CD4-positive, alpha-beta T cell treated with Interleukin-6 for 4 hours (primary cell): ENCODE results near the gene SHBG.
"Not testable (repeated sequence)": the region's sequence is repeated elsewhere in the genome, so short reads cannot be mapped to it uniquely, and the experiment has no call there.

Source experiments
- DNase-seq: peaks from one replicate; pipeline ENCODE4 v3.0.0-alpha.2; 2020; ENCODE audit warnings: mixed read lengths

SHBG gene, protein sequence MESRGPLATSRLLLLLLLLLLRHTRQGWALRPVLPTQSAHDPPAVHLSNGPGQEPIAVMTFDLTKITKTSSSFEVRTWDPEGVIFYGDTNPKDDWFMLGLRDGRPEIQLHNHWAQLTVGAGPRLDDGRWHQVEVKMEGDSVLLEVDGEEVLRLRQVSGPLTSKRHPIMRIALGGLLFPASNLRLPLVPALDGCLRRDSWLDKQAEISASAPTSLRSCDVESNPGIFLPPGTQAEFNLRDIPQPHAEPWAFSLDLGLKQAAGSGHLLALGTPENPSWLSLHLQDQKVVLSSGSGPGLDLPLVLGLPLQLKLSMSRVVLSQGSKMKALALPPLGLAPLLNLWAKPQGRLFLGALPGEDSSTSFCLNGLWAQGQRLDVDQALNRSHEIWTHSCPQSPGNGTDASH

DNA sequence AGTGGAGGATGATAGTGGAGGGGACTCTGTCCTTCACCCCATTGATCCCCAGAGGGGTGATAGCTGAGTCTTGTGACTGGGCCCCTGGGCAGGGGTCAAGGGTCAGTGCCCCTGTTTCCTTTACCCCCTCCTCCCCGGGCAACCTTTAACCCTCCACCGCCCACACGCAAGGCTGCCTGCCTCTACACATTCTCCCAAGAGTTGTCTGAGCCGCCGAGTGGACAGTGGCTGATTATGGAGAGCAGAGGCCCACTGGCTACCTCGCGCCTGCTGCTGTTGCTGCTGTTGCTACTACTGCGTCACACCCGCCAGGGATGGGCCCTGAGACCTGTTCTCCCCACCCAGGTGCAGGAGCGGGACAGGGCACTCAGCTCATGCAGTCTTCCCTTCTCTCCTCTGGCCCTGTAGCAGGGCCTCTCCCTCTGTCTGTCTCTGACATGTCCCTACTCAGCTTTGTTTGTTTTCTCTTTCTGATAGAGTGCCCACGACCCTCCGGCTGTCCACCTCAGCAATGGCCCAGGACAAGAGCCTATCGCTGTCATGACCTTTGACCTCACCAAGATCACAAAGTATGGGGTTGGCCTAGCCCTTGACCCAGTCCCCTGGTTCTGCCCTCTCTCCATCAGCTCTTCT is at the start of gene SHBG:
SHBG (plus strand) TSS at position 197 of the 633 bp plus-strand sequence; CDS start at position 235, 38 bp downstream.
- no peak for DNase-seq

DNA sequence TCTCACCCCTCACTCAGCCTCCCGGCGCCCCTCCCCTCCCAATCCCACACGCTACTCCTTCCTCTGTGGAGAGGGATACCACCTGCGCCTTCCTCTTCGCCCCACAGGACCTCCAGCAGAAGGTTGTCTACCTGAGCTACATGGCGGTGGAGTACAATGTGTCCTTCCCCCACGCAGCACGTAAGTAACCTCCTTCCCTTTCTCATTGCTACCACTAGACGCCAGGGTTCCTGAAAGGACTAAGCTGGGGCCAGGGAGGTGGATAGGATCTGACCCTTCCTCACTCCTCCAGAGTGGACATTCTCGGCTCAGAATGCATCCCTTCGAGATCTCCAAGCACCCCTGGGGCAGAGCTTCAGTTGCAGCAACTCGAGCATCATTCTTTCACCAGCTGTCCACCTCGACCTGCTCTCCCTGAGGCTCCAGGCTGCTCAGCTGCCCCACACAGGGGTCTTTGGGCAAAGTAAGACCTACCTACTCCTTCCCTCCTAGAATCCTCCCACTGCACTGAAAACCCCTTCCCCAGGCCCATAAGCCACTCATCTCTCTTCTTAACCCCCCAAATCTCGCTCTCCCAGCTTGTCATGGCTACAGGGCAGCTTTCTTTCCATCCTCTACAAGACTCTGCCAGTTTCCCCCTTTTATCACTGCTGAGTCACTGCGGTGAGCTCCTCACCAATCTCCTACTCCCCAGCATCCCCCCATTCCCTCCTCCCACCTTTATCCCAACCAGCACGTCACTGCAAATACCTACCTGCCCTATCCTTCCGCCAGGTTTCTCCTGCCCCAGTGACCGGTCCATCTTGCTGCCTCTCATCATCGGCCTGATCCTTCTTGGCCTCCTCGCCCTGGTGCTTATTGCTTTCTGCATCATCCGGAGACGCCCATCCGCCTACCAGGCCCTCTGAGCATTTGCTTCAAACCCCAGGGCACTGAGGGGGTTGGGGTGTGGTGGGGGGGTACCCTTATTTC is 49.0 kb upstream of the SHBG start:
- no peak for DNase-seq

DNA sequence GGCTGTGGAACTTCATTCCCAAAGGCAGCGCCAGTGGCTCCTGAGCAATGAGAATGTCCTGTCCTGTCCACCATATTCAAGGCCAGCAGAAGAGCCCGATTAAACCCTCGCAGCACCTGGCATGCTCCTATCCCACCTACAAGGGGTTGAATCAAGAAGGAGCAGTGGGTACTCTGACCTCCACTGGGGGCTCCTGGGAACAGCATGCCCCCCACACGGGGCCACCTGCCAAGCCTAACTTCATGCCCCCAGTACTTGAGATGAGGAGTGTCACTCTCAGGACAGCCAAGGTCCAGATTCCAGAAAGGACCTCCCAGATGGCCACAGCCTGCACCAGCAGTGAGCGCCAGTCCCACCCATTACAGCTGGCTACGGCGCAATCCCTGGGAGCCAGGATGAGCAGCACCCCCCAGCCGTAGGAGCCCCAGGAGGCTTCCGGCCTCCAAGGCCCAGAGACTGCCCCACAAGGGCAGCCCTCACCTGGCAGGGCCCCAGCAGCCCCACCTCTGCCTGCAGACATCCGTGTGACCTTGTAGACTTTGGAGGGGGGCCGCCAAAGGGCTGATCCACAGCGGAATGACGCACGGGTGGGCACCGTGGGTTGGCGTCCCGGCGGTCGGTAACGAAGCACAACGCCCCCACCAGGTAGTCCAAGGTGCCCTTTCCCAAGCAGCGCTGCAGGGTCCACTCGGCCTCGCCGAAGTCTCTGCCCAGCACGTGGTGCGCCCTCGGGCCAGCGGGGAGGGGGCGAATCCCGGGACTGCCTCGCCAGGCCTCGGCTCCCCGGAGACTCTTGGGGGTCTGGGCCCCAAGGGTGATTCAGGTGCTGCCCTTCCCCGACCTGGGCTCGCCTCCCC is 47.3 kb upstream of the SHBG start:
- DNase-seq, result no peak

DNA sequence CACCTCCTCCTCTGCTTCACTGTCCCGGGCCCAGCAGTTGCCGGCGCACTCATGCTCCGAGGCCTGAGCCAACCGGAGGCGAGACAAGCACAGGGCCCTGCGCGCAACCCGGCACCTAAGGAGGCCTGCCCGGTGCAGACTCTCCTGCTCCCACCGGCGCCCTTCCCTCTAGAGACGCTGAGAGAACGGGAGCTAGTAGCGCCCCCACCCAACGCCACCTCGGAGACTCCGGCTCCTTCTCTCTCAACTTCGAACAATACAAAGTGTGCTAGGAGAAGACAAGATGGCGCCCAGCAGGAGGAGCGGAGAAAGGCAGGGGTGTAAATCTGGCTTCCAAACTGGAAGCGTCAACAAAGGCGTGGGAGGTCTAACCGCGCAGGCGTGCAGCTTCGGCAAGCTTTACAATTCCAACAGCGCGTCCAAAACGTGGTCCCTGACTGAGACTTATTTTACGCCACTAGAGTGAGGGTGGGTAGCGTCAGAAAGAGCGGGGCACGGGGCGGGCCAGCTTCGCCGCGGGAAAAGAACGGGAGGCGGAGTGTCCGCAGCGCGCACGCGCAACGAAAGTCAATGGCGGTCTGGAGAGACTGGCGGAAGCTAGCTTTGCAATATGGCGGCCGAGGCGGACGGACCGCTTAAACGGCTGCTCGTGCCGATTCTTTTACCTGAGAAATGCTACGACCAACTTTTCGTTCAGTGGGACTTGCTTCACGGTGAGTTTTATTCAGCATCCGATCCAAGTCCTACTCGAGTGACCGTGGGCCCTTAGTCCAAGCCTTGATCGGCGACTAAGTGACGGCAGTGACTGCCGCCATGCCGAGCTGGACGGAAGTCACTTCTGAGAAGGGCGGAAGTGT is 46.5 kb upstream of the SHBG start, which contains the start of gene MPDU1:
MPDU1 (plus strand) TSS at position 600 of the 857 bp plus-strand sequence; CDS start at position 611, 11 bp downstream.
- DNase-seq, result peak; percentile 96

DNA sequence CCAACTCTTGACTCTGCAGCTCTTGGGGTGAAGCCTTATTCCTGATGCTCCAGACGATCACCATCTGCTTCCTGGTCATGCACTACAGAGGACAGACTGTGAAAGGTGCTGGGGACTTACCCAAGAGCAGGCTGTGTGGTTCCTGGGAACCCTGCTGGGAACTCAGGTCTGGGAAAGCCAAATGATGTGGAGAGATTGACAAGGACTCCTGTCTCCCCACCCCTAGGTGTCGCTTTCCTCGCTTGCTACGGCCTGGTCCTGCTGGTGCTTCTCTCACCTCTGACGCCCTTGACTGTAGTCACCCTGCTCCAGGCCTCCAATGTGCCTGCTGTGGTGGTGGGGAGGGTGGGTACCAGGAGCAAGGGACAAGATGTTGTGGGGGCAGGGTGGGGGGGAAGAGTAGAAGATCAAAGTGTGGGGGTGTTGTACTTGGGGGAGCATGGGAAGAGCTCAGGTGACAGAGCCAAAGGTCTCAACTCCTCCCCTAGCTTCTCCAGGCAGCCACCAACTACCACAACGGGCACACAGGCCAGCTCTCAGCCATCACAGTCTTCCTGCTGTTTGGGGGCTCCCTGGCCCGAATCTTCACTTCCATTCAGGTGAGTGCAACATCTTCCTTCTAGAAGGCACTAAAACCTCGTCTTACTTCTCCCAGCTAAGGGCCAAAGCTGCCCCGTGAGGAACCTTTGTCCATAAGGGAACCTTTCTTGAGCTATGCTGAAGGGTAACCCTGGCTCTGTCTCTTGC is 43.1 kb upstream of the SHBG start:
- no peak for DNase-seq

DNA sequence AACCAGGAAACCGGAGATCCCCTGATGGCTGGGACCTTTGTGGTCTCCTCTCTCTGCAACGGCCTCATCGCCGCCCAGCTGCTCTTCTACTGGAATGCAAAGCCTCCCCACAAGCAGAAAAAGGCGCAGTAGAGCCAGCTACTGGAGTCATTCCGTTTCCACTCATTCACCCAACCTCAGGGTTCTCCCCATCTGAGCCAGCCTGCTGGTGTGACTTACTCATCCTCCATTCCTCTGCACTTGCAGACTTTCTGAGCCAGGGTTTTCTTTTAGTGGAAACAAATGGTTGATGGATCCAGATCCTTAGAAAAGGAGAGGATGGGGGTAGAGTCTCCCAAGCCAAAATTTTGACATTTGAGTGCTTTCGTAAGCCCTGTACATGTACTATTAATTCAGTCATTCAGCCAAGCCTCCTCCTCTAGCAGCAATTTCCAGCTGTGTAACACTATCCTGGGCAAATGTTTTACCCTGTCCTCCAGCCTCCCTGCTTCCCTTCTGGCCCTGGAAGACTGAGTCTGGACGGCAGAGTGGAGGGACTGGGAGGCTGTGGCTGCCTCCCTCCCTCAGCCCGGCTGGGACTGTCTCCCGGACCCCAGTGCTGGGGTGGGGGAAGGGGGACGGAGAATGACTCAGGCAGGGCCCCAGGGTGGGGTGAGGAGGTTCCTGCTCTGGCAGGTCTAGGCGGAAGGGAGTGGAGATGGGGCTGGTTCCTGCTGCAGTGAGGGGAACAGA is 42.3 kb upstream of the SHBG start:
- DNase-seq, result no peak

DNA sequence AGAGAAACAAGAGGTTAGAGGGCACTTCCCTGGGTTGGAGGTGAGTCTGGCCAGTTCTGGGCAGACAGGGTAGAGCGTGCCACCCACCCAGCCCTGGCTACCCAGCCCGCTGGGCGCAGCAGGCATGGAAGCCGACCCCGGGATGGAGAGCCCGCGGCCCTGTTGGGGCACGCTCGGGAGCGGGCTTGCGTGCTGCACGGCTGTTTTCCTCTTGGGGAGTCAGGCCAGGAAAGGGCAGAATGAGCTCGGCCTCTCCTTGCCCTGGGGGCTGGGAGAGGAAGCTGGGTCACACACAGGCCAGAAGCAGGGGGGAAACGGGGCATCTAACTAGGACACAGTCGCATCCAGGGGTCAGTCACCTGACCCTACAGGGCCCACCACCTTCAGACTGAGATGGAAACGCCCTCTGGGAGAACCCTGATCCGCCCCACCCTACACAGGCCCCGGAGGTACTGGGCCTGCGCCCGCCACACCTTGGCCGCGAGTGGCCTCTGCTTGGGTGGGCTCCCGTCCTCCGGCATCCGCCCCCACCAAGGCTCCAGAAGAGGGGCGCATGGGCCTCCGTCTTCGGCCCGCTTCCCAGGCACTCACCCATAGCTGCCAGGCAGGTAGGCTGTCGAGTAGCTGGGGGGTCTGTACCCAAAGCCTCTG is 41.3 kb upstream of the SHBG start:
- no peak for DNase-seq

DNA sequence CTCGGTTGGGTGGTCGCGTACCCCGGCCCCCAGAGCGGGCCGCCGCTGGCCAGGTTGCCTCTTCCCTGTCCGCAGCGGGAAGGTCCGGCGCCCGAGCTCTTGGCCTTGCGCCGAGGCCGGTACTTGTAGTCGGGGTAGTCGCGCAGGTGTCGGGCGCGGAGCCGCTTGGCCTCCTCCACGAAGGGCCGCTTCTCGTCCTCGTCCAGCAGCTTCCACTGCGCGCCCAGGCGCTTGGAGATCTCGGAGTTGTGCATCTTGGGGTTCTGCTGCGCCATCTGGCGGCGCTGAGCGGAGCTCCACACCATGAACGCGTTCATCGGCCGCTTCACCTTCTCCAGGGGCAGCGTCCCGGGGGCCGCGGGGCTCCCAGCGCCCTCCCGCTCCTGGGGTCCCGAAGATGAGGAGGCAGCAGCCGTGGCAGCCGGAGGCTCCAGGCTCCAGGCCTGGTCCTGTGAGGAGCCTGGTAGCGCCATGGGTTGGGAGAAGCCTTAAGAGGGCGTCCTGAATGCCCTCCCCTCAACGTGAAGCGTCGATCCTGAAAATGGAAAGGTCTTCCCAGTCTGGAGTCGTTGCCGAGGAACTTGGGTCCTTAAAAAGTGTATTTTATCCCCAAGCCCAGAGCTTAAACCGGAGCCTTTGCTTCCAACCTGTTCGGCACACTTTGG is 40.6 kb upstream of the SHBG start:
- DNase-seq, result peak; percentile 79

DNA sequence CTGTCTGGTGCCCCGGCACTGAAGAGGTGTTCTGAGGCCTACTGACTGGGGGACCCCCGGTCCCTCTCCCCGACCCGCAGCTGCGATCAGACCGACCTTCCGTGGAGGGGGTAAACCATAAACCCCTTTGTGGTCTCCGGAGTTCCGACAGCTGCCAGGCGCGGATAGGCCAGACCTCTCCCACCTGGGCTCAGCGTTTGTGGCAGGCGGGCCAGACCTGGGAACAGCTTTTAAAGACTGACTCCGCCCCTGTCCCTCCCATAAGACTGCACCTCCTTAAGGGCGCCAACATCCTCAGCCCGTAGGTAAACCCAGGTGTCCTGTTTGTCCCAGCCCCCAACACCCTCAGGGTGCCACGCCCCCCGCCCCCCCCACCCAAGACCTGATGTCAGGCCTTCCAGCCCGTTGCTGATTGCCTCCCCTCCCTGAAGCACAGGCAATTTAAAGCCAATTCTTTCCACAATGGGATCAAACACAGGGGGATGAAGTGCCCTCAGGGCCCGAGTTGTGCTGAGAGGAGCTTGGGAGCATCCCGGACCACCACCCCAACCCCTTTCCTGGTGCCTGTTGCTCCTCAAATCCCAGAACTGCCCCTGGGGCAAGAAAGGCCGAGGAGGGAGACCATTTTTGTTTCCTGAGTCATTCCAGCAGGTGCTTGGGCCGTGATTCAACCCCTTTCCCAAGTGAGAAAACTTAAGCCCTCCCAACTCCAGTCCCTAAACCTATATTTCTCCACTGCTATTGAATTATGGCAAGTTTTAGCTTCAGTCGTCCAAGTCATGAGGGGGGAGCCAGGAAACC is 39.8 kb upstream of the SHBG start, which contains the start of gene SOX15:
SOX15 (minus strand) TSS at position 204 of the 801 bp plus-strand sequence. CDS start 418 bp downstream, outside the sequence.
- DNase-seq, result no peak

DNA sequence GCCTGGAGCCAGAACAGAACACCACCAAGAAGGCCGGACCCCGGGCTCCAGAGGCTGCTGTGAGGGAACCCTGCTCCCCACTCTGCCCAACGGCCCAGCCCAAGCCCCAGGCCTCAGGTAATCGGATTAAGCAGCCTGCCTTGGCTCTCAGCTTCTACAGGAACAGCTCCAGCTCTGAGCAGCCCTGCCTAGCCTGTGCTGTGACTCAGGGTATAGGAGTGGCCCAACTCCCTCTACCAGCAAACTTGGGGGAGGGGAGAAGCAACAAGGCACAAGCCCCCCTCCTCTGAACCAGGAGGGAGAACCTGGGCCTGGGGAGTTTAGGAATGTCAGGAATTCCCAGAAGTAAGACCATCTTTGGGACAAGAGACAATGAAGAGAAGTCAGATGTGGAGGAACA is 39.2 kb upstream of the SHBG start:
- DNase-seq, result no peak

DNA sequence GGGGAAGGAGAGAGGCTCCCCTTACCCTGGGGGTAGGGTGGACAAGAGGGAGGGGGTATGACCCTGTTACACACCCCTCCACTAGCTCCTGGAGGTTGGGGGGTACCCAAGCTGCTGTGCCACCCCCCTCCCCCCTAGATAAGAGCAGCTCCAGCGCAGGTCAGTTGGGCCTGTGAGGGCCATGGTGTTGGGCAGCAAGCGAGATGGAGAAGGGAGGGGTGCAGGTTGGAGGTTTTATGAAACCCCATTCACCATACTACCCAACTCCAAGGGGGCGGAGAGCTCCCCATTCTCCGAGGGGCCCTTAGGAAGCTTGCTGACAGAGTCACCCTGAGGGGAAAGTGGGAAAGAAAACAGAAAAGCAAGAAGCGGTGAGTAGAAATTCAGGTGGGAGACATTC is 38.3 kb upstream of the SHBG start:
- DNase-seq, result no peak

DNA sequence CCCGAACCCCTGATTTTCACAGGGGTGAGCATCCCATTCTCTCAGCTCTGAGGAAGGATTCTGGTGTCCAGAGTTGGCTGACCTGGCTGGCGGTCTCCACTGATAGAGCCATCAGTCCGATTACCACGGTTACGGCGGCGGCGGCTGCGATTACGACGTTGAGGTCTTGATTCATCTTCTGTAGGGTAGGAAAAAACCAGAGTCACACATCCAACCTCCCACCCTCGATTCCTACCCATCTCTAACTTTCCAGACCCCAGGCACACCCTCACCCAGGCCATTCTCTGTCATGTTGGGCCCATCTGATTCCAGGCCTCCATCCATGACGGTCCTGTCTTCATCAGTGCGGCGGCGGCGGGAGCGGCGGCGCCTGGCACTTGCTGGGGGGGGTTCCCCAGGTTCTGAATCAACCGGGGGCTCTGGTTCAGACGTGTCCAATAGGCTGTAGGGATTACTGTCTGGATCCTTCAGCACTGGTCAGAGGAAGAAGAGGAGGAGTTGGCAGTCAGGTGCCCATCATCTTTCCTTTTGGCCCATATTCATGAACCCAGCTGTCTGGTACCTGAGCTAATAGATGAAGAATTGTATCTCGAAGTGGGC is 37.4 kb upstream of the SHBG start:
- DNase-seq, result no peak

DNA sequence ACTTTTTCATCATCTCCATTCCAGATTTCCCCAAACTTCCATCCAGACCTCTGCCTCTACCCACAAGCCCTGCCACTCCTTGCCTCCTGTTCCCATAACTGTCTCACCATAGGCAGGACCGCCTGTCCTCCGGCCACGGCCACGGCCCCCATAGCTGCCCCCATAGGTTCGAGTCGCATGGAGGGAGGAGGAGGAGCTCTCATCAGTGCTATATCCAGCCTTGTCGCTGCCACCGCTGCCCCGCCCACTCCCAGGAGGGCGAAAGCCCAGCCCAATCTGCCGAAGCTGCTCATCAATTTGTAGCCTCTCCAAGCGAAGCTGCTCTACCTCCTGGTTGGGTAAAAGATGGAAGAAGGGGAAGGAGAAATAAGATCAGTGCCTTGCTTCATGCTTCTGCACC is 36.6 kb upstream of the SHBG start:
- DNase-seq, result no peak

DNA sequence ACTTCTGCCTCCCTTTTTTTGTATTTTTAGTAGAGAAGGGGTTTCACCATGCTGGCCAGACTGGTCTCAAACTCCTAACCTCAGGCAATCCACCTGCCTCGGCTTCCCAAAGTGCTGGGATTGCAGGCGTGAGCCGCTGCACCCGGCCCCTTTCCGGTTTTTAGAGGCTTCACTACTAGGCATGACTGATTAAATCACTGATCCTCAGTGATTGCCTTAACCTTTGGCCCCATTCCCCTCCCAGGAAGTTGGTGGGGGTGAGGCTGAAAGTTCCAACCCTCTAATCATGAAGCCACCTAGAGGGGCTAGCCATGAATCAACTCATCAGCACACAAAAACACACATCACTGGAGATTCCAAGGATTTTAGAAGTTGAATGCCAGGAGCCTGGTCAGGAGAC is 32.4 kb upstream of the SHBG start:
- DNase-seq, result not testable (repeated sequence)

DNA sequence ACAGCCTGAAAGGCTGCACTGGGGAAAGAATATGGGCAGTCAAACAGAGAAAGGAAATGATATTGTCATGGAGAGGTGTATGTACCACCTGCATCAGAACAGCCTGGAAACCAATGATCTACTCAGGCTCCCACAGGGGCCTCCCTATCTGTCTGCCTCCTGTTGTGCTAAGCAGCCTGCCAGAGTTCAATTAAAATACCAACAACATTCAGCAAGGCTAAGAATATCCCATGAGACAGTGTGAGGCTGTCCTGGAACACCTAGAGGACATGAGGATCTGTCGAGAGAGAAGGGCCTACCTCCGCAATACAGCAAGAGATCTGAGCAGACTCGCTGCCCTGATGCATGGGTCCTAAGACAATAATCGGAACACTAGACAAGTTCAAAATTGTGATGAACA is 23.7 kb upstream of the SHBG start:
- DNase-seq, result no peak

DNA sequence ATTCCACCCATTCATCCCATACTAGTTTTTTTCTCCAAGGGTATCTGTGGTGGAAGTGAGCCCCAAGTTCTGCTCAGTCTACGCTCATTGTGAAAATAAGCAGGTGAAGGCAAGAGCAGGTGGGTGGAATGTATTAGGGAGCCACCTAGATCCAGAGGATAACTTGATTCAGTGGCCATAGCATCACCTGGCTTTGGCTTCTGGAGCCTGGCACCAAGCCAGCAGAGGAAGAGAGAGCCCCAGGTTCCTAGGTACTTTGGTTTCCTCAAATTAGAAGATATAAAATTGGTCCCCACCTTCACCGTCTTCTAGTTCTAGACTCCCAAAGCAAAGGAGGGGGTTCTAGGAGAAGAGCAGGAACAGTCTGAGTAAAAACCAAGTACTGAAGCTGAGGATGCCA is 19.3 kb upstream of the SHBG start:
- no peak for DNase-seq
